EL (cell line): ENCODE results near the gene SF3A2.
A peak's percentile ranks its signal among the peaks of the same experiment; 100 is the strongest.

Source experiments
- DNase-seq: peaks from one replicate; pipeline ENCODE4 v3.0.0-alpha.2; 2016

The SF3A2 gene

GRCh38 chr19:2207991-2208860, 28.4 kb upstream of the SF3A2 start:
- peak; percentile 88 for DNase-seq

GRCh38 chr19:2208975-2209374, 27.6 kb upstream of the SF3A2 start:
- no peak for DNase-seq

GRCh38 chr19:2209408-2209807, 27.2 kb upstream of the SF3A2 start:
- no peak for DNase-seq

- no peak for DNase-seq
Observed at GRCh38 chr19:2210206-2210605, 26.4 kb upstream of the SF3A2 start.

- no peak for DNase-seq
Observed at GRCh38 chr19:2210987-2211740, 25.5 kb upstream of the SF3A2 start.

GRCh38 chr19:2212861-2213711, 23.5 kb upstream of the SF3A2 start:
- DNase-seq = no peak

GRCh38 chr19:2213799-2214198, 22.8 kb upstream of the SF3A2 start:
- no peak for DNase-seq

- no peak for DNase-seq
Observed at GRCh38 chr19:2214251-2214650, 22.4 kb upstream of the SF3A2 start.

GRCh38 chr19:2215281-2215751, 21.3 kb upstream of the SF3A2 start:
- DNase-seq = no peak

- no peak for DNase-seq
Observed at GRCh38 chr19:2216361-2217225, 20.0 kb upstream of the SF3A2 start.

- no peak for DNase-seq
Observed at GRCh38 chr19:2217591-2217990, 19.0 kb upstream of the SF3A2 start.

- no peak for DNase-seq
Observed at GRCh38 chr19:2219726-2220125, 16.9 kb upstream of the SF3A2 start.

- DNase-seq = peak; percentile 65
Observed at GRCh38 chr19:2221250-2221831, 15.3 kb upstream of the SF3A2 start.

GRCh38 chr19:2221918-2222317, 14.7 kb upstream of the SF3A2 start:
- no peak for DNase-seq

- DNase-seq = no peak
Observed at GRCh38 chr19:2223391-2223790, 13.2 kb upstream of the SF3A2 start.

GRCh38 chr19:2223959-2224358, 12.7 kb upstream of the SF3A2 start:
- no peak for DNase-seq

- DNase-seq = no peak
Observed at GRCh38 chr19:2224754-2225349, 11.8 kb upstream of the SF3A2 start.

GRCh38 chr19:2225415-2226050, 11.1 kb upstream of the SF3A2 start:
- DNase-seq = no peak

- DNase-seq = no peak
Observed at GRCh38 chr19:2226051-2226839, 10.4 kb upstream of the SF3A2 start.

GRCh38 chr19:2226840-2227360, 9.7 kb upstream of the SF3A2 start:
- DNase-seq = no peak
